CD4-positive, alpha-beta memory T cell (primary cell): ENCODE measurements around the gene TFAP2D. TPM values are rescaled to one million over a fixed set of nuclear protein-coding genes. Genes with fewer than 3 reads are reported as not detected.

Source experiments
- polyA plus RNA-seq, 2 donors: library from polyadenylated mRNA; unstranded; fragments of 300-500 nt; fragmentation: Illumina TruSeq; gene quantifications; one replicate each; pipeline ENCODE4 v1.2.3, GENCODE V29; 2021
- total RNA-seq, 2 experiments: library from RNA; stranded (reverse); gene quantifications; one replicate each; pipeline ENCODE4 v1.2.3, GENCODE V29; 2021

Gene TFAP2D
- total and polyA plus RNA-seq, 4 experiments from 2014 or later, result not detected

Other genes with a start within 250 kb of the TFAP2D start
- gene TFAP2B, start 105.3 kb downstream of the TFAP2D start, total RNA-seq, result not detected
- gene TFAP2B, start 105.3 kb downstream of the TFAP2D start, polyA plus RNA-seq, result not detected